ENCODE results near the gene ANKRD13B.

DNA sequence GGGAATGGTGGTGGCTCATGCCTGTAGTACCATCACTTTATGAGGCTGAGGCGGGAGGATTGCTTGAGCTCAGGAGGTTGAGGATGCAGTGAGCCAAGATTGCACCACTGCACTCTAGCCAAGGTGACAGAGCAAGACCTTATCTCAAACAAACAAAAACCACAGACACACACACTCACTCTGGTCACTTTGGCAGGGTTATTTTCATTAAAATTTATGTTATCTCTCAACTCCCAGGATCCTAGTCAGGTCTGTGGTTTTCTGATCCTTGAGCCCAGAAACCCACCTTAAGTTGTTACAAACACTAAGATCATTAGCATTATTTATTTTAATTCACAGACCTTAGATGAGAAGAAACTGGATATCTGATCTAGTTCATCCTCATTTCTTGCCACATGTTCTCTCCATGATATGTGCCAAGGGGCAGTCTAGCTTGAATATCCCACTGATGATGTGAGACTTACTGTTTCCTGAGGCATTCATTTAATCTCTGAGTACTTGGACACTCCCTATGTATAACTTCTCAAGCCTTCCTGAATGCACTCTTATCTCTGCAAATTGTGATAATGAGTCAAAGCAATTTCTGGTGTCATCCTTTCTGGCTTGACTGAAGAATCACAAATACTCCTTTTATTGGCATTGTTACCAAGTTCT, 35.7 kb upstream of the ANKRD13B start:
- no peak for TF ChIP-seq POLR2A (IDR thresholded peaks at IDR 0.05)
- TF ChIP-seq POLR2AphosphoS5 (IDR thresholded peaks at IDR 0.05) = no peak
- no peak for TF ChIP-seq CTCF (IDR thresholded peaks at IDR 0.05)
- no peak for TF ChIP-seq EP300 (IDR thresholded peaks at IDR 0.05; ENCODE audit: low read depth)

All from transverse colon (tissue), 4 donors.